ENCODE measurements around the gene EGFL8. TPM values are rescaled to one million over a fixed set of nuclear protein-coding genes. Genes with fewer than 3 reads are reported as not detected.

EGFL8 gene
- total and polyA plus RNA-seq, 2 of the 8 experiments (the other 6 are each of a cell fraction or from before 2014, with no cell fraction given): 5.0 to 9.2 TPM

DNA sequence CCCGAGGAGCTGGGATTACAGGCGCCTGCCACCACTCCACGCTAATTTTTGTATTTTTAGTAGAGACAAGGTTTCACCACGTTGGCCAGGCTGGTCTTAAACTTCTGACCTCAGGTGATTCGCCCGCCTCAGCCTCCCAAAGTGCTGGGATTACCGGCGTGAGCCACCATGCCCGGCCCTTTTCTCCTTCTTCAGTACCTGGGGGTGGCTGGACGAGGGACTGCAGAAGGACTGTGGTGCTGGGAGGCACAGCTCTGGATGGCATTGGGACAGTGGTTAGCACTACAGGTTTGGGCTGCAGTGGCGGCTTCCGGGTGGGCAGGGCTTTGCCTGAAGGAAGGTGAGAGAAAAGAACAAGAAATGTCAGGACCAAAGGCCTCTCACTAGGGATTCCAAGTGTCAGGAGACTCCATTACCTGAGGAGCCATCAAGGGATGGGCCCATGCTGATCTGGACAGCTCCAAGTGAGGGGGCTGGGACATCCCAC lies 43.8 kb upstream of the EGFL8 start:
- Histone ChIP-seq H3K9ac (replicated peaks in 1 of 4; ENCODE audit: extremely low read depth in 1 of 4, low read depth in 3 of 4, low read length in 3 of 4) (no peak overlapping the region), H3K36me3 (ENCODE audit: control insufficient read depth in 2 of 4, insufficient read depth in 4 of 4, low read length in 3 of 4) (peaks cover 7 to 37% (median 17%) of the 10 kb centered on the region in 4 experiments; a peak in 7 of 8 replicates), H3K23me2 (ENCODE audit: low read depth, low read length) (no peaks in the 10 kb centered on the region), H2AK5ac (ENCODE audit: low read depth, low read length) (no peak overlapping the region), H2BK120ac (replicated peaks; ENCODE audit: low read depth, low read length) (no peak overlapping the region), H3K79me2 (ENCODE audit: control insufficient read depth in 1 of 2, insufficient read depth in 2 of 2, low read length in 2 of 2) (no peaks in the 10 kb centered on the region), H3K4me3 (ENCODE audit: extremely low read depth in 1 of 4, insufficient read depth in 2 of 4, low read depth in 3 of 4, low read length in 4 of 4) (no peak overlapping the region), H2BK12ac (ENCODE audit: low read depth, low read length) (no peak overlapping the region), H2BK5ac (ENCODE audit: low read depth, low read length) (no peak overlapping the region), H3K79me1 (ENCODE audit: low read depth, low read length) (no peaks in the 10 kb centered on the region; the same call in 1 of the 2 replicates), H3K56ac (replicated peaks; ENCODE audit: insufficient read length, low read depth, low read length) (no peak overlapping the region), H3K27me3 (replicated peaks in 1 of 4; ENCODE audit: control insufficient read depth in 3 of 4, extremely low read depth in 1 of 4, insufficient read depth in 3 of 4, low read length in 3 of 4) (no peaks in the 10 kb centered on the region), H3K4me2 (ENCODE audit: insufficient read depth in 1 of 2, low read depth in 2 of 2, low read length in 2 of 2) (no peak overlapping the region), H2BK20ac (ENCODE audit: low read length) (no peak overlapping the region), H3K23ac (ENCODE audit: insufficient read length) (no peak overlapping the region), H4K8ac (ENCODE audit: extremely low read depth, insufficient read depth, low read length) (no peak overlapping the region), H3K4ac (replicated peaks; ENCODE audit: insufficient read length, low read depth, low read length) (no peak overlapping the region), H4K91ac (replicated peaks; ENCODE audit: insufficient read length, low read length) (no peak overlapping the region), H3K18ac (ENCODE audit: extremely low read depth, low read length) (no peak overlapping the region), H4K20me1 (replicated peaks in 1 of 2; ENCODE audit: control insufficient read depth in 1 of 2, insufficient read depth in 2 of 2, low read length in 2 of 2) (peaks cover 5 to 7% of the 10 kb centered on the region in 2 experiments), H3K14ac (ENCODE audit: insufficient read length) (no peak overlapping the region), H2BK15ac (ENCODE audit: low read length) (no peak overlapping the region), H3K4me1 (replicated peaks in 1 of 4; ENCODE audit: control insufficient read depth in 3 of 4, insufficient read depth in 4 of 4, low read length in 3 of 4) (peaks cover 0 to 2% (median 0%) of the 10 kb centered on the region in 4 experiments; a peak in 1 of 7 replicates), H3K9me3 (ENCODE audit: insufficient read depth in 2 of 2, low read depth in 1 of 2, low read length in 1 of 2) (no peaks in the 10 kb centered on the region), H2AFZ (ENCODE audit: low read length) (no peak overlapping the region), H3K27ac (ENCODE audit: low read depth, low read length) (no peak overlapping the region), H4K5ac (ENCODE audit: insufficient read length, low read depth, low read length) (no peak overlapping the region)
- no peak for DNase-seq (ENCODE audit: low read depth in 1 of 2, low spot score in 2 of 2)
- POLR2A ChIA-PET (ENCODE audit: partially characterized antibody): interaction anchor here (1.3 to 1.8 kb wide), 3 partner anchors 10 to 46 kb away, joined by 3 to 4 read pairs (median 3); partner anchors contain the start of gene TNXB
- FAIRE-seq: no peak
- 94% methylated on average over 8 of the region's 12 CpGs; no CpG with 5 or more reads in 1 of the 2 experiments for WGBS, 2 experiments (ENCODE audit: extremely low coverage in 1 of 2, insufficient coverage in 1 of 2, insufficient read length in 1 of 2, insufficient replicate concordance in 2 of 2, low coverage in 1 of 2, low lambda C conversion rate in 2 of 2, missing lambda C conversion rate in 1 of 2)
- CTCF ChIA-PET (ENCODE audit: partially characterized antibody): interaction anchor here (1.1 to 6.1 kb wide), 6 partner anchors 9 to 46 kb away, joined by 3 to 76 read pairs (median 26); partner anchors contain the start of genes ATF6B, EGFL8, FKBPL and TNXB
- no peak for TF ChIP-seq NANOG (IDR thresholded peaks at IDR 0.05; ENCODE audit: insufficient read depth, low read depth, low read length, poor library complexity, severe bottlenecking)
- TF ChIP-seq BRCA1 (IDR thresholded peaks at IDR 0.05; ENCODE audit: low read depth, low read length): no peak
- no peak for TF ChIP-seq POU5F1 (IDR thresholded peaks at IDR 0.05; ENCODE audit: low read depth, low read length)

Measured in H1 (cell line).